Stimulated activated naive CD4-positive, alpha-beta T cell (primary cell): ENCODE results near the gene KIF4A.
A peak's percentile ranks its signal among the peaks of the same experiment; 100 is the strongest.
"Not testable (repeated sequence)": the region's sequence is repeated elsewhere in the genome, so short reads cannot be mapped to it uniquely, and the experiment has no call there.

Experiments used
- DNase-seq, 6 experiments: peaks; one replicate each; lab custom pipeline; 2025; lab: John Stamatoyannopoulos, UW

Gene KIF4A

GRCh38 chrX:70289793-70290770 lies at the start of gene KIF4A, which contains the start of gene PDZD11:
Gene KIF4A (plus strand): TSS chrX:70290104. CDS start chrX:70290459, 355 bp downstream.
Gene PDZD11 (minus strand): TSS chrX:70289927. CDS start chrX:70289341, 586 bp downstream.
- DNase-seq, result peak; percentile 39 to 64 (median 50)

- DNase-seq, result no peak
Observed at GRCh38 chrX:70240751-70241150, 49.2 kb upstream of the KIF4A start.

GRCh38 chrX:70241501-70241900 lies 48.4 kb upstream of the KIF4A start:
- DNase-seq, result no peak

- not testable (repeated sequence) for DNase-seq
Observed at GRCh38 chrX:70243601-70244000, 46.3 kb upstream of the KIF4A start.

GRCh38 chrX:70244881-70245280 lies 45.0 kb upstream of the KIF4A start:
- no peak for DNase-seq

- no peak for DNase-seq
Observed at GRCh38 chrX:70247252-70247651, 42.7 kb upstream of the KIF4A start.

- no peak for DNase-seq
Observed at GRCh38 chrX:70252491-70252890, 37.4 kb upstream of the KIF4A start.

GRCh38 chrX:70253377-70254062 lies 36.4 kb upstream of the KIF4A start:
- DNase-seq, result no peak

- DNase-seq, result no peak
Observed at GRCh38 chrX:70254063-70254400, 35.9 kb upstream of the KIF4A start.

- no peak for DNase-seq
Observed at GRCh38 chrX:70254909-70255308, 35.0 kb upstream of the KIF4A start.

GRCh38 chrX:70255452-70255851 lies 34.5 kb upstream of the KIF4A start:
- DNase-seq, result no peak

GRCh38 chrX:70257423-70258288 lies 32.2 kb upstream of the KIF4A start:
- DNase-seq, result no peak

GRCh38 chrX:70260104-70260503 lies 29.8 kb upstream of the KIF4A start, which contains the start of gene P2RY4:
Gene P2RY4 (minus strand): TSS chrX:70260204. CDS start chrX:70259624, 580 bp downstream.
- DNase-seq, result no peak

GRCh38 chrX:70262952-70263567 lies 26.8 kb upstream of the KIF4A start:
- peak in 1 of 6 experiments; percentile 4 for DNase-seq

GRCh38 chrX:70264784-70265183 lies 25.1 kb upstream of the KIF4A start:
- DNase-seq, result no peak

GRCh38 chrX:70268034-70268433 lies 21.9 kb upstream of the KIF4A start, which contains the start of gene ARR3:
Gene ARR3 (plus strand): TSS chrX:70268334. CDS start chrX:70269386, 1,052 bp downstream.
- no peak for DNase-seq

- DNase-seq, result not testable (repeated sequence)
Observed at GRCh38 chrX:70274029-70274428, 15.9 kb upstream of the KIF4A start.

GRCh38 chrX:70279081-70279480 lies 10.8 kb upstream of the KIF4A start:
- no peak for DNase-seq

GRCh38 chrX:70280573-70280972 lies 9.3 kb upstream of the KIF4A start:
- DNase-seq, result no peak

- DNase-seq, result no peak
Observed at GRCh38 chrX:70281951-70282350, 8.0 kb upstream of the KIF4A start, which contains the start of gene RAB41. Gene RAB41 (plus strand): TSS chrX:70282172. CDS start chrX:70282218, 46 bp downstream.

GRCh38 chrX:70289168-70289792 lies 624 bp upstream of the KIF4A start:
- no peak for DNase-seq
